Measurements from ENCODE around the gene ZNF831. TPM values are rescaled to one million over a fixed set of nuclear protein-coding genes. Genes with fewer than 3 reads are reported as not detected.
A peak's percentile ranks its signal among the peaks of the same experiment; 100 is the strongest.

The ZNF831 gene
- total and polyA plus RNA-seq, 10 of the 15 experiments (the other 5 are each of a cell fraction or from before 2014, with no cell fraction given): 0.01 to 0.97 (median 0.23) TPM

GRCh38 chr20:59165891-59166709 is 2.5 kb downstream of the ZNF831 start:
- H4K20me1 ChIP-seq (ENCODE audit: control insufficient read depth, insufficient read depth): no peaks in the 10 kb centered on the region
- intact Hi-C loops (cut with micrococcal nuclease; ENCODE audit: unreplicated experiment): no loop called here
- no peak overlapping the region for H3K27ac ChIP-seq (ENCODE audit: control insufficient read depth, insufficient read depth)
- RAD21 ChIA-PET (ENCODE audit: unreplicated experiment): no interaction called here
- CTCF ChIA-PET: no interaction called here
- 0 out of 2 replicates have a peak overlapping the region, but pooled peaks have one; percentile 10 for H3K4me3 ChIP-seq
- no peak for TF ChIP-seq STAT3 (IDR thresholded peaks at IDR 0.05; ENCODE audit: low read depth, low read length)
- TF ChIP-seq ZNF384 (IDR thresholded peaks at IDR 0.05; ENCODE audit: borderline replicate concordance, low read depth, low read length): no peak
- no peak for TF ChIP-seq ZBTB11 (CRISPR knock-in tag; IDR thresholded peaks at IDR 0.05)
- no peak for TF ChIP-seq RUNX3 (IDR thresholded peaks at IDR 0.05; ENCODE audit: low read length)
- TF ChIP-seq CREB1 (IDR thresholded peaks at IDR 0.05; ENCODE audit: low read depth): no peak
- no peak for TF ChIP-seq FOS (IDR thresholded peaks at IDR 0.05; ENCODE audit: borderline replicate concordance, extremely low read depth, insufficient read length)
- TF ChIP-seq ATF2 (IDR thresholded peaks at IDR 0.05; ENCODE audit: low read length): no peak
- TF ChIP-seq YY1 (IDR thresholded peaks at IDR 0.05; ENCODE audit: low read depth, low read length): 0 out of 2 replicates have a peak, but pooled peaks have one; percentile 22
- in situ Hi-C loops (cut with MboI): no loop called here
- no peaks in the 10 kb centered on the region; a peak in 2 of 4 replicates for H3K27me3 ChIP-seq (replicated peaks in 1 of 2; ENCODE audit: control insufficient read depth in 2 of 2, insufficient read depth in 2 of 2, low read length in 1 of 2)
- no peaks in the 10 kb centered on the region for H3K9me3 ChIP-seq (replicated peaks; ENCODE audit: control insufficient read depth, insufficient read depth, low read length)
- DNase-seq (ENCODE audit: low read depth, low spot score) (no peak), ATAC-seq (no peak), FAIRE-seq (no peak)
- BruUV-seq (replicated peaks): no TSS peak
- 52% methylated on average over 11 of the region's 11 CpGs for WGBS (ENCODE audit: insufficient coverage, insufficient replicate concordance, low lambda C conversion rate, missing lambda C conversion rate)
- 0 out of 2 replicates have a peak overlapping the region, but pooled peaks have one; percentile 8 for H2AFZ ChIP-seq (ENCODE audit: control insufficient read depth, low read depth, low read length)
- H3K9ac ChIP-seq (ENCODE audit: control insufficient read depth, insufficient read depth, low read length): no peak overlapping the region
- H3K4me1 ChIP-seq (ENCODE audit: control insufficient read depth, insufficient read depth, low read length): peaks cover 4% of the 10 kb centered on the region; the same call in 1 of the 2 replicates
- no peaks in the 10 kb centered on the region for H3K79me2 ChIP-seq (ENCODE audit: control insufficient read depth, insufficient read depth, low read length)
- peak overlapping the region; percentile 65 for H3K4me2 ChIP-seq (ENCODE audit: control insufficient read depth, insufficient read depth)
- no peaks in the 10 kb centered on the region for H3K36me3 ChIP-seq (ENCODE audit: control insufficient read depth in 2 of 2, insufficient read depth in 2 of 2, low read length in 1 of 2)
- POLR2A ChIA-PET: no interaction called here
- SMC1A ChIA-PET (ENCODE audit: uncharacterized antibody, unreplicated experiment): no interaction called here

Data from GM12878 (cell line).